GM19324 (cell line): ENCODE measurements around the gene TNFRSF1A.
"Not testable (repeated sequence)": the region's sequence is repeated elsewhere in the genome, so short reads cannot be mapped to it uniquely, and the experiment has no call there.

ENCODE experiments used
- ATAC-seq: cut with Tn5 transposase; IDR thresholded peaks from one replicate; pipeline ENCODE4 v1.9.1; 2021; ENCODE audit warnings: mild to moderate bottlenecking, moderate library complexity; ENCODE audit not compliant: unreplicated experiment, low FRiP score

Gene TNFRSF1A

GRCh38 chr12:6338536-6338935 lies 3.3 kb downstream of the TNFRSF1A start:
- ATAC-seq, result not testable (repeated sequence)

GRCh38 chr12:6337958-6338433 lies 3.9 kb downstream of the TNFRSF1A start:
- no peak for ATAC-seq

- no peak for ATAC-seq
These were observed 4.7 kb downstream of the TNFRSF1A start for GRCh38 chr12:6336889-6337853.

- ATAC-seq, result no peak
These were observed 5.6 kb downstream of the TNFRSF1A start for GRCh38 chr12:6336079-6336888.

- ATAC-seq, result no peak
These were observed 6.3 kb downstream of the TNFRSF1A start for GRCh38 chr12:6335451-6336078.

GRCh38 chr12:6334940-6335450 lies 6.9 kb downstream of the TNFRSF1A start:
- ATAC-seq, result no peak

GRCh38 chr12:6334359-6334758 lies 7.5 kb downstream of the TNFRSF1A start:
- ATAC-seq, result no peak

GRCh38 chr12:6333566-6333965 lies 8.3 kb downstream of the TNFRSF1A start:
- no peak for ATAC-seq

GRCh38 chr12:6333029-6333428 lies 8.8 kb downstream of the TNFRSF1A start:
- ATAC-seq, result no peak

- no peak for ATAC-seq
These were observed 9.4 kb downstream of the TNFRSF1A start for GRCh38 chr12:6332459-6332858.

- ATAC-seq, result no peak
These were observed 10.7 kb downstream of the TNFRSF1A start for GRCh38 chr12:6330999-6331714.

- no peak for ATAC-seq
These were observed 11.7 kb downstream of the TNFRSF1A start for GRCh38 chr12:6330192-6330591.

- ATAC-seq, result no peak
These were observed 12.2 kb downstream of the TNFRSF1A start for GRCh38 chr12:6329703-6330064.

- no peak for ATAC-seq
These were observed 12.8 kb downstream of the TNFRSF1A start for GRCh38 chr12:6328945-6329702.

- ATAC-seq, result no peak
These were observed 13.7 kb downstream of the TNFRSF1A start for GRCh38 chr12:6328045-6328779.

GRCh38 chr12:6327229-6328041 lies 14.4 kb downstream of the TNFRSF1A start:
- no peak for ATAC-seq

GRCh38 chr12:6326316-6327228 lies 15.3 kb downstream of the TNFRSF1A start:
- ATAC-seq, result no peak
